Endothelial cell of umbilical vein (primary cell): ENCODE data around the gene MPZL2. TPM values are rescaled to one million over a fixed set of nuclear protein-coding genes. Genes with fewer than 3 reads are reported as not detected.

ENCODE experiments used
- BruUV-seq: library from RNA; stranded (reverse); fragments of 400-500 nt; replicated peaks from 2 replicates; lab custom pipeline; 2021; lab: Mats Ljungman, UMichigan
- CTCF ChIA-PET: fragments of 300-600, 350-600 bp; sonication (Branson Sonifier 250); formaldehyde crosslinking; loops from one replicate; lab custom pipeline; 2021; ENCODE audit warnings: antibody characterized with exemption, inconsistent platforms; lab: Charles Lee
- POLR2A ChIA-PET: fragments of 300-600, 350-600 bp; sonication (Branson Sonifier 250); formaldehyde crosslinking; loops from one replicate; lab custom pipeline; 2021; ENCODE audit warnings: antibody characterized with exemption, inconsistent platforms; lab: Charles Lee
- DNase-seq: peaks from one replicate; pipeline ENCODE4 v3.0.0-alpha.2; 2011; ENCODE audit warnings: low read depth, low spot score
- FAIRE-seq: peaks from 2 replicates; lab custom pipeline; 2011; peaks lifted over from hg19 to GRCh38; lab: Jason Lieb, UNC
- H2AFZ ChIP-seq: 2 replicates; pipeline ENCODE4 v1.6.0; 2012; ENCODE audit warnings: low read depth, low read length, control low read depth, inconsistent platforms
- H3K27ac ChIP-seq: 2 replicates; pipeline ENCODE4 v1.5.1; 2011; ENCODE audit warnings: low read depth, mild to moderate bottlenecking, control low read depth, low read length, moderate library complexity; ENCODE audit not compliant: insufficient read depth
- H3K27me3 ChIP-seq, 2 experiments: 2 replicates each; pipeline versions ENCODE4 v1.6.0 to v1.6.1; 2011; ENCODE audit warnings: low read length in 2 of 2, mixed read lengths in 1 of 2; ENCODE audit not compliant: control insufficient read depth in 2 of 2, insufficient read depth in 2 of 2
- H3K36me3 ChIP-seq, 2 experiments: 2 replicates in 1 of 2; 3 replicates in 1 of 2; pipeline ENCODE4 v1.5.1; 2011; ENCODE audit warnings: low read length in 2 of 2, mild to moderate bottlenecking in 1 of 2, moderate library complexity in 1 of 2; ENCODE audit not compliant: control insufficient read depth in 2 of 2, insufficient read depth in 2 of 2; ENCODE audit errors: extremely low read depth in 1 of 2
- H3K4me1 ChIP-seq: 3 replicates; pipeline ENCODE4 v1.5.1; 2011; ENCODE audit warnings: mild to moderate bottlenecking, low read length; ENCODE audit not compliant: control insufficient read depth, insufficient read depth; ENCODE audit errors: extremely low read depth
- H3K4me2 ChIP-seq: 2 replicates; pipeline ENCODE4 v1.6.1; 2011; ENCODE audit warnings: low read length, control low read depth, mixed read lengths; ENCODE audit not compliant: insufficient read depth
- H3K4me3 ChIP-seq, 3 experiments: fragments of 200-600 bp in 1 of 3; sonication (generic), shearing (Covaris generic) in 1 of 3; replicated peaks in 1 of 3; 2 replicates each; pipeline ENCODE4 v1.5.1; 2011 to 2016; ENCODE audit warnings: control low read depth in 3 of 3, low read length in 3 of 3, mild to moderate bottlenecking in 2 of 3, inconsistent platforms in 1 of 3, low read depth in 1 of 3, moderate library complexity in 1 of 3; ENCODE audit not compliant: insufficient read depth in 1 of 3
- H3K79me2 ChIP-seq: 2 replicates; pipeline ENCODE4 v1.6.0; 2012; ENCODE audit warnings: low read length, inconsistent platforms; ENCODE audit not compliant: control insufficient read depth, insufficient read depth
- H3K9ac ChIP-seq: replicated peaks from 2 replicates; pipeline ENCODE3; 2011; ENCODE audit warnings: low read length, control low read depth; ENCODE audit not compliant: insufficient read depth; ENCODE audit errors: extremely low read depth
- H3K9me1 ChIP-seq: replicated peaks from 3 replicates; pipeline ENCODE4 v1.6.0; 2011; ENCODE audit warnings: mild to moderate bottlenecking, low read length; ENCODE audit not compliant: control insufficient read depth, insufficient read depth; ENCODE audit errors: extremely low read depth
- H3K9me3 ChIP-seq: replicated peaks from 2 replicates; pipeline ENCODE4 v1.5.1; 2012; ENCODE audit warnings: low read length, inconsistent platforms; ENCODE audit not compliant: control insufficient read depth, insufficient read depth
- H4K20me1 ChIP-seq: replicated peaks from 2 replicates; pipeline ENCODE3; 2011; ENCODE audit warnings: mild to moderate bottlenecking, low read length; ENCODE audit not compliant: control insufficient read depth, insufficient read depth; ENCODE audit errors: extremely low read depth
- EZH2 ChIP-seq: IDR thresholded peaks from 2 replicates; pipeline ENCODE4 v1.6.1; 2012; ENCODE audit warnings: borderline replicate concordance, low read depth, mild to moderate bottlenecking, moderate library complexity, low read length, inconsistent platforms; ENCODE audit not compliant: severe bottlenecking
- FOS ChIP-seq: IDR thresholded peaks from 2 replicates; pipeline ENCODE4 v1.6.1; 2011; ENCODE audit warnings: mild to moderate bottlenecking, low read length, moderate library complexity, borderline replicate concordance; ENCODE audit not compliant: insufficient read depth
- GATA2 ChIP-seq: IDR thresholded peaks from 2 replicates; pipeline ENCODE4 v1.7.0; 2011; ENCODE audit warnings: low read depth, mild to moderate bottlenecking, moderate library complexity, mixed read lengths, low read length; ENCODE audit not compliant: insufficient read length, insufficient read depth
- JUN ChIP-seq: IDR thresholded peaks from 2 replicates; pipeline ENCODE4 v1.6.1; 2011; ENCODE audit warnings: borderline replicate concordance, low read depth; ENCODE audit not compliant: insufficient read length, insufficient read depth
- MYC ChIP-seq: IDR thresholded peaks from one replicate; pipeline ENCODE4 v1.6.1; 2011; ENCODE audit warnings: mild to moderate bottlenecking, low read depth, low read length
- POLR2A ChIP-seq: IDR thresholded peaks from 2 replicates; pipeline ENCODE4 v1.6.1; 2012; ENCODE audit warnings: low read depth, mild to moderate bottlenecking, control low read depth, low read length
- POLR2AphosphoS5 ChIP-seq: IDR thresholded peaks from 2 replicates; pipeline ENCODE4 v1.6.1; 2012; ENCODE audit warnings: low read depth, mild to moderate bottlenecking, control low read depth, low read length, moderate library complexity; ENCODE audit not compliant: insufficient read depth
- dilution Hi-C: fragments of 300-500 bp; cut with MboI; formaldehyde crosslinking; loops from one replicate; pipeline ENCODE4 v1.15.0; 2019; ENCODE audit warnings: low sequenced_read_pairs; ENCODE audit not compliant: extremely low pct_ligation_motif_present
- intact Hi-C: fragments of 100-400 bp; cut with micrococcal nuclease; formaldehyde crosslinking; loops from one replicate; pipeline ENCODE4 v1.10.0; 2022
- polyA plus RNA-seq, 4 experiments: library from polyadenylated mRNA; depleted of rRNA in 3 of 4; stranded (reverse) in 3 of 4; unstranded in 1 of 4; fragments of >200 nt; gene quantifications; 2 replicates each; pipeline versions ENCODE4 v1.2.1 to v1.2.3, GENCODE V29; 2011 to 2012; ENCODE audit warnings: missing spikeins in 1 of 4
- total RNA-seq: library from RNA; stranded (reverse); gene quantifications from 2 replicates; pipeline ENCODE4 v1.2.3, GENCODE V29; 2021
- TF ChIP-seq, protein P1 (sequence below): IDR thresholded peaks from 2 replicates; pipeline ENCODE4 v1.6.1; 2011; ENCODE audit not compliant: insufficient read depth, insufficient read length
- TF ChIP-seq, protein P2 (sequence below), 2 donors: IDR thresholded peaks; 1 replicate in 1 of 2; 2 replicates in 1 of 2; pipeline ENCODE4 v1.5.1; 2011; ENCODE audit warnings: low read length in 2 of 2, mild to moderate bottlenecking in 2 of 2, moderate library complexity in 2 of 2, control low read depth in 1 of 2, inconsistent platforms in 1 of 2, low read depth in 1 of 2; ENCODE audit not compliant: insufficient read depth in 1 of 2; ENCODE audit errors: extremely low read depth in 1 of 2

Gene MPZL2
- total and polyA plus RNA-seq, 2 donors (not counting 3 experiments of a cell fraction or from before 2014, with no cell fraction given): 21.0 to 49.5 TPM

DNA sequence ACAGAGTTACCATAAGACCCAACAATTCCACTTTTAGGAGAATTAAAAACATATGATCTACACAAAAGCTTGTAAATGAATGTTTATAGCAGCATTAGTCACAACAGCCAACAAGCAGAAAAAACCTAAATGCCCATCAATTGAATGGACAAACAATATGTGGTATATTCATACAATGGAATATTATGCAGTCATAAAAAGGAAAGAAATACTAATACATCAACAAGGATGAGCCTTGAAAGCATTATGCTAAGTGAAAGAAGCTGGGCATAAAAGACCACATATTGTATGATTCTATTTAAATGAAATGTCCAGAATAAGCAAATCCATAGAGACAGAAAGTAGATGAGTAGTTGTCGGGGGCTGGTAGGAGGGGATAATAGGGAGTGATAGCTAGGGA is 5.0 kb downstream of the MPZL2 start:
- FAIRE-seq: no peak
- no peaks in the 10 kb centered on the region for H3K9me1 ChIP-seq
- no peak overlapping the region for H3K4me2 ChIP-seq
- CTCF ChIA-PET: interaction anchor here (8.6 kb wide), 1 partner anchor 60 kb away, joined by 104 read pairs; no protein-coding TSS in a partner anchor
- no peak overlapping the region for H3K9ac ChIP-seq
- TF ChIP-seq, protein P1, sequence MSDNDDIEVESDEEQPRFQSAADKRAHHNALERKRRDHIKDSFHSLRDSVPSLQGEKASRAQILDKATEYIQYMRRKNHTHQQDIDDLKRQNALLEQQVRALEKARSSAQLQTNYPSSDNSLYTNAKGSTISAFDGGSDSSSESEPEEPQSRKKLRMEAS: no peak
- TF ChIP-seq POLR2A (no peak), EZH2 (no peak), POLR2AphosphoS5 (no peak), MYC (no peak), JUN (no peak), FOS (no peak), GATA2 (no peak)
- TF ChIP-seq, protein P2, sequence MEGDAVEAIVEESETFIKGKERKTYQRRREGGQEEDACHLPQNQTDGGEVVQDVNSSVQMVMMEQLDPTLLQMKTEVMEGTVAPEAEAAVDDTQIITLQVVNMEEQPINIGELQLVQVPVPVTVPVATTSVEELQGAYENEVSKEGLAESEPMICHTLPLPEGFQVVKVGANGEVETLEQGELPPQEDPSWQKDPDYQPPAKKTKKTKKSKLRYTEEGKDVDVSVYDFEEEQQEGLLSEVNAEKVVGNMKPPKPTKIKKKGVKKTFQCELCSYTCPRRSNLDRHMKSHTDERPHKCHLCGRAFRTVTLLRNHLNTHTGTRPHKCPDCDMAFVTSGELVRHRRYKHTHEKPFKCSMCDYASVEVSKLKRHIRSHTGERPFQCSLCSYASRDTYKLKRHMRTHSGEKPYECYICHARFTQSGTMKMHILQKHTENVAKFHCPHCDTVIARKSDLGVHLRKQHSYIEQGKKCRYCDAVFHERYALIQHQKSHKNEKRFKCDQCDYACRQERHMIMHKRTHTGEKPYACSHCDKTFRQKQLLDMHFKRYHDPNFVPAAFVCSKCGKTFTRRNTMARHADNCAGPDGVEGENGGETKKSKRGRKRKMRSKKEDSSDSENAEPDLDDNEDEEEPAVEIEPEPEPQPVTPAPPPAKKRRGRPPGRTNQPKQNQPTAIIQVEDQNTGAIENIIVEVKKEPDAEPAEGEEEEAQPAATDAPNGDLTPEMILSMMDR (IDR thresholded peaks at IDR 0.05; ENCODE audit: extremely low read depth in 1 of 2, insufficient read depth in 1 of 2, low read depth in 1 of 2, low read length in 2 of 2): no peak
- dilution Hi-C loops: no loop called here
- BruUV-seq: no TSS peak
- no peak for DNase-seq
- no peak overlapping the region for H2AFZ ChIP-seq
- peaks cover 0 to 4% of the 10 kb centered on the region in 2 experiments for H3K36me3 ChIP-seq
- intact Hi-C loops: no loop called here
- H3K4me1 ChIP-seq: peaks cover 27% of the 10 kb centered on the region
- H3K9me3 ChIP-seq: no peaks in the 10 kb centered on the region
- no peaks in the 10 kb centered on the region for H3K27me3 ChIP-seq
- no peak overlapping the region for H3K27ac ChIP-seq
- POLR2A ChIA-PET: no interaction called here
- no peaks in the 10 kb centered on the region for H4K20me1 ChIP-seq
- H3K79me2 ChIP-seq: no peaks in the 10 kb centered on the region
- H3K4me3 ChIP-seq: no peak overlapping the region
